ENCODE results near the gene HSD11B2. TPM values are rescaled to one million over a fixed set of nuclear protein-coding genes. Genes with fewer than 3 reads are reported as not detected.
A peak's percentile ranks its signal among the peaks of the same experiment; 100 is the strongest.

HSD11B2 gene
- total and polyA plus RNA-seq, 10 of the 15 experiments (the other 5 are each of a cell fraction or from before 2014, with no cell fraction given), result 0.09 to 0.34 (median 0.21) TPM; not detected in 2

DNA sequence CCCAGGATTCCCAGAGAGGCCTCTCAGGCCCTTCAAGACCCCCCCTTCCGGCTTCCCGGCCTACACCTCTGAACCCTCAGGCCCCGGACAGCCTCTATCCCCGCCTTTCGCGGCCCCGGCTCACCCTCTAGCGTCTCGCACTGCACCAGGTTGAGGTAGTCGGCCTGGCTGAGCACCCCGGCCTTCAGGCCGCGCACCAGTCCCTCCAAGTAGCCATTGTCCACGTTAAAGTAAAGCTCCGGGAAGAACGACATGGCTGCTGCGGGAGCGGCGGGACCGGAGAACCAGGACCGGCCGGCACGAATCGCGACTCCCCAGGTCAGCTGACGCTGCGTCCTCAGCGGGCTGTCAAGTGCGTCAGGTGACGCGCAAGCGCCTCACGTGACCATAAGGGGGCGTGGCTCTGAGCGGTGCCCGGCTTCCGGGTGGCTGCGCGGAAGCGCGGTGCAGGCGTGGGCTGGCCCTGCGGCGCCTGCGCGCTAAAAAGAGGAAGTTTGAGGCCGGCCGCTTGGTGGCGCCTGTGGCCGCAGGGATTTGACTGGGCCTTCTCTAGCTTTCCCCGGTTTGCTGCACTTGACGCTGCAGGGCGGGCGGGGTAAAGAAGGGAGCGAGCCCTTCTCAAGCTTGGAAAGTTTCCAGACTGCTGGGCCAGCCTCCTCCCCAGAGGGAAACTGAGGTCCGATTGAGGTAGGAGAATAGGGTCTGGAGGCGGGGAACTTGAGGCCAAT is 50.1 kb downstream of the HSD11B2 start, which contains the start of gene ATP6V0D1 (continued):
- TF ChIP-seq, protein P1, sequence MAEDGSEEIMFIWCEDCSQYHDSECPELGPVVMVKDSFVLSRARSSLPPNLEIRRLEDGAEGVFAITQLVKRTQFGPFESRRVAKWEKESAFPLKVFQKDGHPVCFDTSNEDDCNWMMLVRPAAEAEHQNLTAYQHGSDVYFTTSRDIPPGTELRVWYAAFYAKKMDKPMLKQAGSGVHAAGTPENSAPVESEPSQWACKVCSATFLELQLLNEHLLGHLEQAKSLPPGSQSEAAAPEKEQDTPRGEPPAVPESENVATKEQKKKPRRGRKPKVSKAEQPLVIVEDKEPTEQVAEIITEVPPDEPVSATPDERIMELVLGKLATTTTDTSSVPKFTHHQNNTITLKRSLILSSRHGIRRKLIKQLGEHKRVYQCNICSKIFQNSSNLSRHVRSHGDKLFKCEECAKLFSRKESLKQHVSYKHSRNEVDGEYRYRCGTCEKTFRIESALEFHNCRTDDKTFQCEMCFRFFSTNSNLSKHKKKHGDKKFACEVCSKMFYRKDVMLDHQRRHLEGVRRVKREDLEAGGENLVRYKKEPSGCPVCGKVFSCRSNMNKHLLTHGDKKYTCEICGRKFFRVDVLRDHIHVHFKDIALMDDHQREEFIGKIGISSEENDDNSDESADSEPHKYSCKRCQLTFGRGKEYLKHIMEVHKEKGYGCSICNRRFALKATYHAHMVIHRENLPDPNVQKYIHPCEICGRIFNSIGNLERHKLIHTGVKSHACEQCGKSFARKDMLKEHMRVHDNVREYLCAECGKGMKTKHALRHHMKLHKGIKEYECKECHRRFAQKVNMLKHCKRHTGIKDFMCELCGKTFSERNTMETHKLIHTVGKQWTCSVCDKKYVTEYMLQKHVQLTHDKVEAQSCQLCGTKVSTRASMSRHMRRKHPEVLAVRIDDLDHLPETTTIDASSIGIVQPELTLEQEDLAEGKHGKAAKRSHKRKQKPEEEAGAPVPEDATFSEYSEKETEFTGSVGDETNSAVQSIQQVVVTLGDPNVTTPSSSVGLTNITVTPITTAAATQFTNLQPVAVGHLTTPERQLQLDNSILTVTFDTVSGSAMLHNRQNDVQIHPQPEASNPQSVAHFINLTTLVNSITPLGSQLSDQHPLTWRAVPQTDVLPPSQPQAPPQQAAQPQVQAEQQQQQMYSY (CRISPR knock-in tag; IDR thresholded peaks at IDR 0.05), result no peak; the same call in 1 of the 2 replicates
- TF ChIP-seq, protein P2, sequence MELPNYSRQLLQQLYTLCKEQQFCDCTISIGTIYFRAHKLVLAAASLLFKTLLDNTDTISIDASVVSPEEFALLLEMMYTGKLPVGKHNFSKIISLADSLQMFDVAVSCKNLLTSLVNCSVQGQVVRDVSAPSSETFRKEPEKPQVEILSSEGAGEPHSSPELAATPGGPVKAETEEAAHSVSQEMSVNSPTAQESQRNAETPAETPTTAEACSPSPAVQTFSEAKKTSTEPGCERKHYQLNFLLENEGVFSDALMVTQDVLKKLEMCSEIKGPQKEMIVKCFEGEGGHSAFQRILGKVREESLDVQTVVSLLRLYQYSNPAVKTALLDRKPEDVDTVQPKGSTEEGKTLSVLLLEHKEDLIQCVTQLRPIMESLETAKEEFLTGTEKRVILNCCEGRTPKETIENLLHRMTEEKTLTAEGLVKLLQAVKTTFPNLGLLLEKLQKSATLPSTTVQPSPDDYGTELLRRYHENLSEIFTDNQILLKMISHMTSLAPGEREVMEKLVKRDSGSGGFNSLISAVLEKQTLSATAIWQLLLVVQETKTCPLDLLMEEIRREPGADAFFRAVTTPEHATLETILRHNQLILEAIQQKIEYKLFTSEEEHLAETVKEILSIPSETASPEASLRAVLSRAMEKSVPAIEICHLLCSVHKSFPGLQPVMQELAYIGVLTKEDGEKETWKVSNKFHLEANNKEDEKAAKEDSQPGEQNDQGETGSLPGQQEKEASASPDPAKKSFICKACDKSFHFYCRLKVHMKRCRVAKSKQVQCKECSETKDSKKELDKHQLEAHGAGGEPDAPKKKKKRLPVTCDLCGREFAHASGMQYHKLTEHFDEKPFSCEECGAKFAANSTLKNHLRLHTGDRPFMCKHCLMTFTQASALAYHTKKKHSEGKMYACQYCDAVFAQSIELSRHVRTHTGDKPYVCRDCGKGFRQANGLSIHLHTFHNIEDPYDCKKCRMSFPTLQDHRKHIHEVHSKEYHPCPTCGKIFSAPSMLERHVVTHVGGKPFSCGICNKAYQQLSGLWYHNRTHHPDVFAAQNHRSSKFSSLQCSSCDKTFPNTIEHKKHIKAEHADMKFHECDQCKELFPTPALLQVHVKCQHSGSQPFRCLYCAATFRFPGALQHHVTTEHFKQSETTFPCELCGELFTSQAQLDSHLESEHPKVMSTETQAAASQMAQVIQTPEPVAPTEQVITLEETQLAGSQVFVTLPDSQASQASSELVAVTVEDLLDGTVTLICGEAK (IDR thresholded peaks at IDR 0.05; ENCODE audit: borderline replicate concordance), result peak; percentile 32; the same call in 1 of the 2 replicates
- TF ChIP-seq MTA3 (IDR thresholded peaks at IDR 0.05; ENCODE audit: borderline replicate concordance, low read length) (no peak), NR2F1 (conservative IDR thresholded peaks at IDR 0.05) (peak; percentile 37; the same call in 1 of the 2 replicates), TCF3 (IDR thresholded peaks at IDR 0.05; ENCODE audit: borderline replicate concordance, insufficient read depth, low read depth, low read length) (no peak), NBN (IDR thresholded peaks at IDR 0.05) (peak; percentile 67; the same call in 1 of the 2 replicates), CREM (IDR thresholded peaks at IDR 0.05; ENCODE audit: low read depth) (peak; percentile 91), CHD4 (IDR thresholded peaks at IDR 0.05) (no peak), RB1 (IDR thresholded peaks at IDR 0.05; ENCODE audit: borderline replicate concordance) (no peak; the same call in 1 of the 2 replicates), GATAD2B (conservative IDR thresholded peaks at IDR 0.05; ENCODE audit: low read depth) (peak; percentile 87), DPF2 (IDR thresholded peaks at IDR 0.05) (0 out of 2 replicates have a peak, but pooled peaks have one; percentile 37), MTA2 (IDR thresholded peaks at IDR 0.05; ENCODE audit: low read depth) (no peak), SMAD1 (IDR thresholded peaks at IDR 0.05; ENCODE audit: low read depth, partially characterized antibody) (no peak)
- TF ChIP-seq, protein P3, sequence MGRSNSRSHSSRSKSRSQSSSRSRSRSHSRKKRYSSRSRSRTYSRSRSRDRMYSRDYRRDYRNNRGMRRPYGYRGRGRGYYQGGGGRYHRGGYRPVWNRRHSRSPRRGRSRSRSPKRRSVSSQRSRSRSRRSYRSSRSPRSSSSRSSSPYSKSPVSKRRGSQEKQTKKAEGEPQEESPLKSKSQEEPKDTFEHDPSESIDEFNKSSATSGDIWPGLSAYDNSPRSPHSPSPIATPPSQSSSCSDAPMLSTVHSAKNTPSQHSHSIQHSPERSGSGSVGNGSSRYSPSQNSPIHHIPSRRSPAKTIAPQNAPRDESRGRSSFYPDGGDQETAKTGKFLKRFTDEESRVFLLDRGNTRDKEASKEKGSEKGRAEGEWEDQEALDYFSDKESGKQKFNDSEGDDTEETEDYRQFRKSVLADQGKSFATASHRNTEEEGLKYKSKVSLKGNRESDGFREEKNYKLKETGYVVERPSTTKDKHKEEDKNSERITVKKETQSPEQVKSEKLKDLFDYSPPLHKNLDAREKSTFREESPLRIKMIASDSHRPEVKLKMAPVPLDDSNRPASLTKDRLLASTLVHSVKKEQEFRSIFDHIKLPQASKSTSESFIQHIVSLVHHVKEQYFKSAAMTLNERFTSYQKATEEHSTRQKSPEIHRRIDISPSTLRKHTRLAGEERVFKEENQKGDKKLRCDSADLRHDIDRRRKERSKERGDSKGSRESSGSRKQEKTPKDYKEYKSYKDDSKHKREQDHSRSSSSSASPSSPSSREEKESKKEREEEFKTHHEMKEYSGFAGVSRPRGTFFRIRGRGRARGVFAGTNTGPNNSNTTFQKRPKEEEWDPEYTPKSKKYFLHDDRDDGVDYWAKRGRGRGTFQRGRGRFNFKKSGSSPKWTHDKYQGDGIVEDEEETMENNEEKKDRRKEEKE (IDR thresholded peaks at IDR 0.05), result no peak
- TF ChIP-seq, protein P4, sequence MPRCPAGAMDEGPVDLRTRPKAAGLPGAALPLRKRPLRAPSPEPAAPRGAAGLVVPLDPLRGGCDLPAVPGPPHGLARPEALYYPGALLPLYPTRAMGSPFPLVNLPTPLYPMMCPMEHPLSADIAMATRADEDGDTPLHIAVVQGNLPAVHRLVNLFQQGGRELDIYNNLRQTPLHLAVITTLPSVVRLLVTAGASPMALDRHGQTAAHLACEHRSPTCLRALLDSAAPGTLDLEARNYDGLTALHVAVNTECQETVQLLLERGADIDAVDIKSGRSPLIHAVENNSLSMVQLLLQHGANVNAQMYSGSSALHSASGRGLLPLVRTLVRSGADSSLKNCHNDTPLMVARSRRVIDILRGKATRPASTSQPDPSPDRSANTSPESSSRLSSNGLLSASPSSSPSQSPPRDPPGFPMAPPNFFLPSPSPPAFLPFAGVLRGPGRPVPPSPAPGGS (IDR thresholded peaks at IDR 0.05; ENCODE audit: borderline replicate concordance, insufficient read depth, low read depth, low read length, poor library complexity, severe bottlenecking), result peak; percentile 58
- TF ChIP-seq, protein P5, sequence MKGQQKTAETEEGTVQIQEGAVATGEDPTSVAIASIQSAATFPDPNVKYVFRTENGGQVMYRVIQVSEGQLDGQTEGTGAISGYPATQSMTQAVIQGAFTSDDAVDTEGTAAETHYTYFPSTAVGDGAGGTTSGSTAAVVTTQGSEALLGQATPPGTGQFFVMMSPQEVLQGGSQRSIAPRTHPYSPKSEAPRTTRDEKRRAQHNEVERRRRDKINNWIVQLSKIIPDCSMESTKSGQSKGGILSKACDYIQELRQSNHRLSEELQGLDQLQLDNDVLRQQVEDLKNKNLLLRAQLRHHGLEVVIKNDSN (IDR thresholded peaks at IDR 0.05; ENCODE audit: borderline replicate concordance, extremely low read length, insufficient read depth, low read depth, low read length), result peak; percentile 100
